Mucosa of descending colon (tissue), 3 donors: Measurements from ENCODE around the gene MLPH. TPM values are rescaled to one million over a fixed set of nuclear protein-coding genes. Genes with fewer than 3 reads are reported as not detected.

ENCODE experiments used
- ATAC-seq: fragments of 200-7000 bp; cut with Tn5 transposase; one replicate; pipeline ENCODE4 v1.9.1; 2020; ENCODE audit warnings: mild to moderate bottlenecking, moderate library complexity
- DNase-seq, 3 donors: peaks; one replicate each; pipeline ENCODE4 v3.0.0-alpha.2; 2020
- H3K36me3 ChIP-seq: fragments of 200-600 bp; one replicate; pipeline ENCODE4 v1.8.0; 2021; ENCODE audit warnings: low read depth, mild to moderate bottlenecking
- H3K4me1 ChIP-seq: fragments of 200-600 bp; one replicate; pipeline ENCODE4 v1.8.0; 2021; ENCODE audit warnings: low read depth, mild to moderate bottlenecking
- H3K4me3 ChIP-seq: fragments of 200-600 bp; one replicate; pipeline ENCODE4 v1.8.0; 2021; ENCODE audit warnings: mild to moderate bottlenecking
- H3K9me3 ChIP-seq: fragments of 200-600 bp; one replicate; pipeline ENCODE4 v1.8.0; 2021; ENCODE audit warnings: mild to moderate bottlenecking
- intact Hi-C, 2 donors: fragments of 100-400 bp; cut with DNase I in 1 of 2; cut with micrococcal nuclease in 1 of 2; formaldehyde crosslinking; loops; one replicate each; pipeline versions ENCODE4 v1.11.0 to v1.11.1; 2022; cut with DNase I, micrococcal nuclease
- total RNA-seq, 3 donors: library from RNA; stranded (reverse); fragmentation: NEBNext Ultra II Directional in 2 of 3; extraction: Animal tissue kit (Norgen Biotek cat#: 25700) in 2 of 3; gene quantifications; one replicate each; pipeline versions ENCODE4 v1.2.1 to v1.2.4, GENCODE V29; 2021 to 2023
- TF ChIP-seq, protein P1 (sequence below): fragments of 200-600 bp; IDR thresholded peaks from one replicate; pipeline ENCODE4 v1.8.0; 2022; ENCODE audit warnings: antibody characterized with exemption, mild to moderate bottlenecking
- donor health status: DM: no; HTN: no; CAD: no; lungs with moderate emphysema.
- donor health status: DM: no; HTN: no; CAD: no.
- donor health status: DM: no; HTN: yes; CAD: no.

The MLPH gene
- total RNA-seq, 3 donors from 2014 or later, result 46.8 to 133 (median 121) TPM

DNA sequence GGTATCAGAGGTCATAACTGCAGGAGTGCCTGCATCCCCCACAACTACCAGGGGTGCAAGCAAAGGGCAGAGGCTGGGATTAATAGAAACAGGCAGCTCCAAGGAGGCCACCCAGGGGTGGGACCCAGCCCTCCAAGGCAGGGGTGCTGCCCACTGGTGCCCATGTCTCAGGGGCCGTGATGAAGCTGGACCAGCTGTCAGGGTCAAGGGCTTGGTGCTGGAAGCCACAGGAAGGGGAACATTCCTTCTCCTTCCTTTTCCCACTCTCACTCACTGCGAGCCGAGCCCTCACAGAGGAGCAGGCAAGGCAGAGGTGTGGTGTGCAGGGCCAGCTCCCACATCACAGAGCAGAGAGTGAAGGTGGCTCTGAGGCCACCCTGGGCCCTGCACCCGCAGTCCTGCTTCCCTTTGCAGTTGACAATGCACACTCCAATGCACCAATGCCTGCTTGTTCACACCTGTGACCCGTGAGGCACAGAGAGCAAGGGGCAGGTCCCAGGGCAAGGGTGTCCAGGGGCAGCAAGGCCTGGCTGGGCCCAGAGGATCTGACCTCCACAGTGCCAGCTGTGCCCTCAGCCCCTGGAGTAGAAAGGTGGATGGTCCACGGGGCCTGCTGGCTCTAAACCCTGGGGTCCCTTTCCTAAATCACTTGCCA lies 28.7 kb downstream of the MLPH start:
- ATAC-seq, result no peak

DNA sequence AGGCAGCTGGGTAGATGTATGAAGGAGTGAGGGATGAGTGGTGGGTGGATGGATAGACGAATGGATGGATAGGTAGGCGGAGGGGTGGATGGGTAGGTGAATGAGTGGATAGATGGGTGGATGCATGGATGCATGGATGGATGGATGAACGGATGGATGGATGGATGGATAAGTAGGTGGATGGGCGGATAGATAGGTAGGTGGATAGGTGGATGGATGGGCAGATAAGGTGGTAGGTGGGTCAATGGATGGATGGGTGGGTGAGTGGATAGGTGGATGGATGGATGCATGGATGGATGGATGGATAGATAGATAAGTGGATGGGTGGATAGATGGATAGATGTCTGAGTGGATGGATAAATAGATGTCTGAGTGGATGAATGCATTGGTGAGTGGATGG lies 30.1 kb downstream of the MLPH start:
- Histone ChIP-seq H3K36me3 (no peaks in the 10 kb centered on the region), H3K9me3 (no peaks in the 10 kb centered on the region), H3K4me1 (peaks cover 4% of the 10 kb centered on the region), H3K4me3 (no peak overlapping the region)
- intact Hi-C loops, result loop anchor here in 1 of 2 donors (5.0 kb wide), 1 partner anchor 50 kb away; the partner anchor contains the start of gene PRLH
- no peak for ATAC-seq
- no peak for DNase-seq
- TF ChIP-seq, protein P1, sequence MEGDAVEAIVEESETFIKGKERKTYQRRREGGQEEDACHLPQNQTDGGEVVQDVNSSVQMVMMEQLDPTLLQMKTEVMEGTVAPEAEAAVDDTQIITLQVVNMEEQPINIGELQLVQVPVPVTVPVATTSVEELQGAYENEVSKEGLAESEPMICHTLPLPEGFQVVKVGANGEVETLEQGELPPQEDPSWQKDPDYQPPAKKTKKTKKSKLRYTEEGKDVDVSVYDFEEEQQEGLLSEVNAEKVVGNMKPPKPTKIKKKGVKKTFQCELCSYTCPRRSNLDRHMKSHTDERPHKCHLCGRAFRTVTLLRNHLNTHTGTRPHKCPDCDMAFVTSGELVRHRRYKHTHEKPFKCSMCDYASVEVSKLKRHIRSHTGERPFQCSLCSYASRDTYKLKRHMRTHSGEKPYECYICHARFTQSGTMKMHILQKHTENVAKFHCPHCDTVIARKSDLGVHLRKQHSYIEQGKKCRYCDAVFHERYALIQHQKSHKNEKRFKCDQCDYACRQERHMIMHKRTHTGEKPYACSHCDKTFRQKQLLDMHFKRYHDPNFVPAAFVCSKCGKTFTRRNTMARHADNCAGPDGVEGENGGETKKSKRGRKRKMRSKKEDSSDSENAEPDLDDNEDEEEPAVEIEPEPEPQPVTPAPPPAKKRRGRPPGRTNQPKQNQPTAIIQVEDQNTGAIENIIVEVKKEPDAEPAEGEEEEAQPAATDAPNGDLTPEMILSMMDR, result no peak

More for the DNA sequence above, 28.7 kb downstream of the MLPH start:
- Histone ChIP-seq H3K9me3 (no peaks in the 10 kb centered on the region), H3K4me3 (no peak overlapping the region), H3K4me1 (peaks cover 4% of the 10 kb centered on the region), H3K36me3 (no peaks in the 10 kb centered on the region)
- DNase-seq, result no peak
- intact Hi-C loops, result loop anchor here in 1 of 2 donors (5.0 kb wide), 1 partner anchor 52 kb away; the partner anchor contains the start of gene PRLH
- TF ChIP-seq, protein P1, result no peak

DNA sequence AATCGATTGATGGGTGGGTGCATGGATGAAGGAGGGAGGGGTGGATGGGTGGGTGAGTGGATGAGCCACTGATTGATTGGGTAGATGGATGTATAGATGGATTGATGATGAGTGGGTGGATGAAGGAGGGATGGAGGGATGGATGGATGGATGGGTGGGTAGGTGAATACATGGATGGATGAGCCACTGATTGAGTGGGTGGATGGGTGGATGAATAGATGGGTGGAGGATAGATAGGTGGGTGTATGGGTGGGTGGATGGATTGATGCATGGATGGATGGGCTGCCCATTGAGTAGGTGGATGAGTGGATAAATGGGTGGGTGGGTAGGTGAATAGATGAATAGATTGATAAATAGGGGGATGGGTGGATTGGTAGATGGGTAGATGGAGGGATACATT lies 30.9 kb downstream of the MLPH start:
- TF ChIP-seq, protein P1, result no peak
- intact Hi-C loops, result loop anchor here in 1 of 2 donors (5.0 kb wide), 1 partner anchor 49 kb away; the partner anchor contains the start of gene PRLH
- H3K36me3 ChIP-seq, result no peaks in the 10 kb centered on the region
- no peaks in the 10 kb centered on the region for H3K9me3 ChIP-seq
- ATAC-seq, result no peak
- no peak for DNase-seq
- no peak overlapping the region for H3K4me3 ChIP-seq
- peaks cover 3% of the 10 kb centered on the region for H3K4me1 ChIP-seq

DNA sequence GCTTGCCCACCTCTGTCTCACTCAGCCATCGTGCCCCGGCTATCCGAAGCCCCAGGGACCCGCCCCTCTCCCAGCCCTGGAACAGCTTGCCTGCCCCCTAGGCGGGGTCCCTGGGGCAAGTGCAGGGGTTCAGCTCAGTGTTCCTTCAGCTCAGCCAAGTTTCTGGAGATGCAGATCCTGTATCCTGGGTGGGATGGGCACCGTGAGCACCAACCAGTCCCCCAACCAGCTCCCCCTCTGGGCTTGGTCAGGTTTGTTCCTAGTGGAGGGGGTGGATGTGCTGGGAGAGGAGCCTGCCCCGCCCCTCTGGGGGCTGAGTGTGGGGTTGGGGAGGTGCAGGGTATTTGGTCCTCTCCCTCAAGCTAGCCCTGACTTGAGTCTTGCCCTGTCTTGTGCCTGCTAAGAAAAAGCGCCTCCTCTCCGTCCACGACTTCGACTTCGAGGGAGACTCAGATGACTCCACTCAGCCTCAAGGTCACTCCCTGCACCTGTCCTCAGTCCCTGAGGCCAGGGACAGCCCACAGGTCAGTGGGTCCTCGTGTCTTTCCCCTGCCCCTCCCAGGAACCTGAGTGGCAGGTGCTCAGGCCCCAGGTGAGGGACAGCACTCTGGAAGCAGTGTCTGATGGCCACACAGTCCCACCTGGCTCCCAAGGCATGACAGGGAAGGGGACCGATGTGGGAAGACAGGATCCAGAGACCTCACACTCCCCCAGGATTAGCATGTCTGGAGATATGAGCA lies 32.6 kb downstream of the MLPH start:
- Histone ChIP-seq H3K4me3 (no peak overlapping the region), H3K4me1 (no peaks in the 10 kb centered on the region), H3K9me3 (no peaks in the 10 kb centered on the region), H3K36me3 (no peaks in the 10 kb centered on the region)
- ATAC-seq (no peak), DNase-seq (no peak)
- TF ChIP-seq, protein P1, result no peak
- intact Hi-C loops, result loop anchor here in 1 of 2 donors (5.0 kb wide), 1 partner anchor 48 kb away; the partner anchor contains the start of gene PRLH

DNA sequence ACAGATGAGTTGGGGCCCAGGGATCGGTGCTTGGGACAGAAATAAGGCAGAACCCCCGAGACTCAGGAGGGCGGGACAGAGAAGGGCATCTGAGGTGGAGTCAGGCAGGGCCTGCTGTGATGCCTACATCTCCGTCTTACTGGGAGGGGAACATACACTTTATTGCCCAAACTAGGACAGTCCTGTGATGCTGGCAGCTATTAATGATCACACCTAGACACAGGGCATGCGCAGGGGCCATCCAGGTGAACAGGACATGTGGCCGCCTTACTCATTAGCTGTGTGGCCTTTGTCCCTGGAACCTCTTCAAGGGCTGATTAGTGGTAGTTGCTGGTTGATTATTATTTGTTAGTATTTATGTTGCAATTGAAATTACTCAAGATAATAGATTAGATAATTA lies 33.2 kb downstream of the MLPH start:
- intact Hi-C loops, result no loop called here
- no peak for ATAC-seq

More for the DNA sequence above, 33.2 kb downstream of the MLPH start:
- TF ChIP-seq, protein P1, result no peak
- H3K4me3 ChIP-seq, result no peak overlapping the region
- H3K4me1 ChIP-seq, result no peaks in the 10 kb centered on the region
- DNase-seq, result no peak
- H3K36me3 ChIP-seq, result no peaks in the 10 kb centered on the region
- H3K9me3 ChIP-seq, result no peaks in the 10 kb centered on the region
